ENCODE measurements around the gene KCNB1. TPM values are rescaled to one million over a fixed set of nuclear protein-coding genes. Genes with fewer than 3 reads are reported as not detected.
"Not testable (repeated sequence)": the region's sequence is repeated elsewhere in the genome, so short reads cannot be mapped to it uniquely, and the experiment has no call there.

KCNB1 gene
- total RNA-seq, 5 donors from 2014 or later (not counting 1 experiment from before 2014, with no cell fraction given): 0.03 to 0.13 (median 0.12) TPM; not detected in 1

- H3K4me1 Mint-ChIP-seq: peaks cover 10 to 12% (median 11%) of the 10 kb centered on the region in 3 donors
- no peaks in the 10 kb centered on the region for H3K36me3 Mint-ChIP-seq
- no peak overlapping the region for H3K4me3 Mint-ChIP-seq
- ATAC-seq (replicated peaks in 1 of 4): no peak
- Histone ChIP-seq H3K36me3 (ENCODE audit: control insufficient read depth in 2 of 2, extremely low read depth in 1 of 2, insufficient read depth in 1 of 2, low read length in 1 of 2) (no peaks in the 10 kb centered on the region), H3K27ac (ENCODE audit: low read length) (no peak overlapping the region), H3K4me1 (ENCODE audit: control insufficient read depth in 1 of 2, extremely low read depth in 1 of 2, insufficient read depth in 2 of 2, low read length in 2 of 2) (peaks cover 0 to 13% of the 10 kb centered on the region in 2 experiments), H3K27me3 (replicated peaks in 1 of 2; ENCODE audit: control insufficient read depth in 2 of 2, extremely low read depth in 1 of 2, insufficient read depth in 2 of 2, low read length in 1 of 2) (peaks cover 4 to 38% of the 10 kb centered on the region in 2 experiments), H3K9me3 (no peaks in the 10 kb centered on the region), H3K4me3 (ENCODE audit: control insufficient read depth in 1 of 2, extremely low read depth in 1 of 2, low read length in 1 of 2) (no peak overlapping the region)
- ChIA-PET POLR2A (no interaction called here), CTCF (no interaction called here)
- DNase-seq: no peak
- peaks cover 32 to 49% of the 10 kb centered on the region in 2 donors for H3K27me3 Mint-ChIP-seq
- H3K27ac Mint-ChIP-seq: no peak overlapping the region
- H3K9me3 Mint-ChIP-seq: no peaks in the 10 kb centered on the region
- WGBS (ENCODE audit: insufficient coverage): no CpG with 5 or more reads among the region's 2 CpGs
Measured at GRCh38 chr20:49316704-49317103, 165.8 kb downstream of the KCNB1 start.

- ChIA-PET CTCF (no interaction called here), POLR2A (interaction anchor here in 1 of 2 donors (0.6 kb wide), 1 partner anchor 64 kb away, joined by 6 read pairs; no protein-coding TSS in a partner anchor)
- Histone ChIP-seq H3K4me3 (ENCODE audit: control insufficient read depth in 1 of 2, extremely low read depth in 1 of 2, low read length in 1 of 2) (no peak overlapping the region), H3K36me3 (ENCODE audit: control insufficient read depth in 2 of 2, extremely low read depth in 1 of 2, insufficient read depth in 1 of 2, low read length in 1 of 2) (no peaks in the 10 kb centered on the region), H3K27ac (ENCODE audit: low read length) (no peak overlapping the region), H3K9me3 (no peaks in the 10 kb centered on the region), H3K27me3 (replicated peaks in 1 of 2; ENCODE audit: control insufficient read depth in 2 of 2, extremely low read depth in 1 of 2, insufficient read depth in 2 of 2, low read length in 1 of 2) (peaks cover 2 to 37% of the 10 kb centered on the region in 2 experiments), H3K4me1 (ENCODE audit: control insufficient read depth in 1 of 2, extremely low read depth in 1 of 2, insufficient read depth in 2 of 2, low read length in 2 of 2) (peaks cover 0 to 13% of the 10 kb centered on the region in 2 experiments)
- H3K27ac Mint-ChIP-seq: no peak overlapping the region
- H3K4me1 Mint-ChIP-seq: peaks cover 10 to 12% (median 11%) of the 10 kb centered on the region in 3 donors
- H3K36me3 Mint-ChIP-seq: peaks cover under 1% of the 10 kb centered on the region
- WGBS (ENCODE audit: insufficient coverage): no CpG with 5 or more reads among the region's 1 CpG
- ATAC-seq (replicated peaks in 1 of 4) (no peak), DNase-seq (no peak)
- H3K27me3 Mint-ChIP-seq: peaks cover 30 to 45% of the 10 kb centered on the region in 2 donors
- H3K4me3 Mint-ChIP-seq: no peak overlapping the region
- peaks cover 2 to 5% (median 3%) of the 10 kb centered on the region in 3 donors for H3K9me3 Mint-ChIP-seq
Measured at GRCh38 chr20:49315580-49315979, 166.9 kb downstream of the KCNB1 start.

- POLR2A ChIA-PET; H3K4me1 Mint-ChIP-seq; H3K4me3 Mint-ChIP-seq; H3K27ac ChIP-seq (ENCODE audit: low read length); H3K36me3 ChIP-seq (ENCODE audit: control insufficient read depth in 2 of 2, extremely low read depth in 1 of 2, insufficient read depth in 1 of 2, low read length in 1 of 2); DNase-seq; H3K27ac Mint-ChIP-seq; H3K9me3 Mint-ChIP-seq; H3K4me1 ChIP-seq (ENCODE audit: control insufficient read depth in 1 of 2, extremely low read depth in 1 of 2, insufficient read depth in 2 of 2, low read length in 2 of 2); H3K4me3 ChIP-seq (ENCODE audit: control insufficient read depth in 1 of 2, extremely low read depth in 1 of 2, low read length in 1 of 2); ATAC-seq (replicated peaks in 1 of 4); H3K9me3 ChIP-seq; H3K36me3 Mint-ChIP-seq: not testable (repeated sequence)
- 80% methylated on average over 1 of the region's 2 CpGs for WGBS (ENCODE audit: insufficient coverage)
- peaks cover 30 to 32% of the 10 kb centered on the region in 2 donors for H3K27me3 Mint-ChIP-seq
- peaks cover 0 to 26% of the 10 kb centered on the region in 2 experiments for H3K27me3 ChIP-seq (replicated peaks in 1 of 2; ENCODE audit: control insufficient read depth in 2 of 2, extremely low read depth in 1 of 2, insufficient read depth in 2 of 2, low read length in 1 of 2)
- CTCF ChIA-PET: interaction anchor here in 1 of 2 donors (0.6 kb wide), 1 partner anchor 38 kb away, joined by 3 read pairs; no protein-coding TSS in a partner anchor
Measured at GRCh38 chr20:49314052-49314451, 168.4 kb downstream of the KCNB1 start.

Other genes starting within 250 kb of the KCNB1 start
- gene ZNFX1, start 204.6 kb downstream of the KCNB1 start, total RNA-seq: 10 to 100 TPM; 53.8 to 72.2 (median 64.7) TPM
- under 1 TPM in 3 of 5 donors, not detected in 2; 0.22 to 0.46 (median 0.23) TPM for gene PTGIS, start 85.5 kb upstream of the KCNB1 start, total RNA-seq
- 10 to 100 TPM in 2 of 5 donors, 1 to 10 TPM in 3; 4.6 to 11.9 (median 9.2) TPM for gene B4GALT5, start 231.2 kb upstream of the KCNB1 start, total RNA-seq